Common myeloid progenitor, CD34-positive (primary cell): Measurements from ENCODE around the gene SHISA5.

Experiments used
- CTCF ChIA-PET: fragments of 350-600 bp; sonication (Branson Sonifier 250); formaldehyde crosslinking; loops from one replicate; lab custom pipeline; 2021; ENCODE audit warnings: antibody characterized with exemption; lab: Charles Lee
- POLR2A ChIA-PET: fragments of 350-600 bp; sonication (Branson Sonifier 250); formaldehyde crosslinking; loops from one replicate; lab custom pipeline; 2021; ENCODE audit warnings: antibody characterized with exemption; lab: Charles Lee
- DNase-seq, 3 donors: peaks; one replicate each; pipeline versions ENCODE4 v3.0.0 to v3.0.0-alpha.2; 2013
- H3K27ac ChIP-seq, 2 experiments: 1 replicate in 1 of 2; 2 replicates in 1 of 2; pipeline ENCODE4 v1.7.0; 2013; ENCODE audit warnings: inconsistent platforms in 2 of 2, low read length in 2 of 2, mild to moderate bottlenecking in 2 of 2, low read depth in 1 of 2, moderate library complexity in 1 of 2; ENCODE audit not compliant: severe bottlenecking in 2 of 2, insufficient read depth in 1 of 2, poor library complexity in 1 of 2
- H3K27me3 ChIP-seq, 5 experiments: replicated peaks in 2 of 5; 1 replicate in 3 of 5; 2 replicates in 2 of 5; pipeline versions ENCODE4 v1.6.1 to v1.7.0; 2013; ENCODE audit warnings: low read length in 4 of 5, mild to moderate bottlenecking in 2 of 5, moderate library complexity in 2 of 5, inconsistent platforms in 1 of 5; ENCODE audit not compliant: insufficient read depth in 5 of 5, control insufficient read depth in 4 of 5
- H3K36me3 ChIP-seq, 4 experiments: 1 replicate in 2 of 4; 2 replicates in 2 of 4; pipeline versions ENCODE4 v1.6.1 to v1.7.0; 2013; ENCODE audit warnings: low read length in 3 of 4, control low read depth in 1 of 4, mild to moderate bottlenecking in 1 of 4; ENCODE audit not compliant: control insufficient read depth in 4 of 4, insufficient read depth in 4 of 4
- H3K4me1 ChIP-seq, 4 experiments: 1 replicate in 3 of 4; 2 replicates in 1 of 4; pipeline versions ENCODE4 v1.6.1 to v1.7.1; 2013; ENCODE audit warnings: low read length in 3 of 4, mild to moderate bottlenecking in 3 of 4, control low read depth in 1 of 4, inconsistent platforms in 1 of 4, moderate library complexity in 1 of 4; ENCODE audit not compliant: control insufficient read depth in 4 of 4, insufficient read depth in 4 of 4; ENCODE audit errors: control extremely low read depth in 1 of 4
- H3K4me3 ChIP-seq, 7 experiments: 1 replicate in 4 of 7; 2 replicates in 3 of 7; pipeline versions ENCODE4 v1.5.1 to v1.7.0; 2013; ENCODE audit warnings: mild to moderate bottlenecking in 7 of 7, low read length in 6 of 7, moderate library complexity in 6 of 7, inconsistent platforms in 2 of 7, low read depth in 2 of 7, control low read depth in 1 of 7; ENCODE audit not compliant: insufficient read depth in 4 of 7, control insufficient read depth in 1 of 7; ENCODE audit errors: extremely low read depth in 1 of 7
- H3K9me3 ChIP-seq, 5 experiments: 1 replicate in 4 of 5; 2 replicates in 1 of 5; pipeline versions ENCODE4 v1.6.1 to v1.7.1; 2013; ENCODE audit warnings: low read length in 4 of 5, mild to moderate bottlenecking in 2 of 5, inconsistent platforms in 1 of 5, low read depth in 1 of 5, moderate library complexity in 1 of 5; ENCODE audit not compliant: control insufficient read depth in 4 of 5, insufficient read depth in 2 of 5; ENCODE audit errors: control extremely low read depth in 1 of 5
- WGBS: methylation state at CpG from one replicate; pipeline ENCODE4 v1.1.5; 2013; ENCODE audit not compliant: insufficient coverage; 5-methylcytosine and 5-hydroxymethylcytosine counted together

SHISA5 gene

GRCh38 chr3:48423241-48423882, 80.6 kb downstream of the SHISA5 start:
- POLR2A ChIA-PET = no interaction called here
- Histone ChIP-seq H3K4me3 (no peak overlapping the region), H3K27me3 (peaks cover 0 to 5% (median 0%) of the 10 kb centered on the region in 5 experiments), H3K27ac (no peak overlapping the region), H3K36me3 (no peaks in the 10 kb centered on the region), H3K4me1 (peaks cover 0 to 2% (median under 1%) of the 10 kb centered on the region in 4 experiments), H3K9me3 (no peaks in the 10 kb centered on the region)
- WGBS = 94% methylated on average over 16 of the region's 25 CpGs
- DNase-seq = no peak
- CTCF ChIA-PET = interaction anchor here (0.7 to 4.0 kb wide), 4 partner anchors 9 to 23 kb away, joined by 4 to 22 read pairs (median 4); no protein-coding TSS in a partner anchor

- 98% methylated on average over 8 of the region's 8 CpGs for WGBS
- Histone ChIP-seq H3K27me3 (no peaks in the 10 kb centered on the region), H3K27ac (no peak overlapping the region), H3K36me3 (no peaks in the 10 kb centered on the region), H3K9me3 (no peaks in the 10 kb centered on the region), H3K4me3 (no peak overlapping the region), H3K4me1 (no peaks in the 10 kb centered on the region)
- ChIA-PET CTCF (interaction anchor here (0.6 to 1.2 kb wide), 5 partner anchors 11 to 32 kb away, joined by 3 to 4 read pairs (median 3); no protein-coding TSS in a partner anchor), POLR2A (no interaction called here)
- DNase-seq = no peak
Measured at GRCh38 chr3:48422681-48423080, 81.3 kb downstream of the SHISA5 start.

GRCh38 chr3:48422272-48422671, 81.7 kb downstream of the SHISA5 start:
- POLR2A ChIA-PET = no interaction called here
- Histone ChIP-seq H3K27me3 (no peaks in the 10 kb centered on the region), H3K4me1 (no peaks in the 10 kb centered on the region), H3K4me3 (no peak overlapping the region), H3K27ac (no peak overlapping the region), H3K9me3 (no peaks in the 10 kb centered on the region), H3K36me3 (no peaks in the 10 kb centered on the region)
- CTCF ChIA-PET = interaction anchor here (0.6 to 1.2 kb wide), 4 partner anchors 10 to 32 kb away, joined by 3 to 4 read pairs (median 3); no protein-coding TSS in a partner anchor
- 100% methylated on average over 1 of the region's 3 CpGs for WGBS
- DNase-seq = no peak

- Histone ChIP-seq H3K9me3 (no peaks in the 10 kb centered on the region), H3K36me3 (peaks cover 0 to 3% (median 0%) of the 10 kb centered on the region in 4 experiments), H3K4me3 (no peak overlapping the region), H3K27ac (no peak overlapping the region), H3K4me1 (no peaks in the 10 kb centered on the region), H3K27me3 (no peaks in the 10 kb centered on the region)
- no peak for DNase-seq
- CTCF ChIA-PET = no interaction called here
- POLR2A ChIA-PET = no interaction called here
- WGBS = 94% methylated on average over 10 of the region's 14 CpGs
Measured at GRCh38 chr3:48420561-48420960, 83.4 kb downstream of the SHISA5 start.

- H3K27ac ChIP-seq = no peak overlapping the region
- no peaks in the 10 kb centered on the region for H3K4me1 ChIP-seq
- peaks cover 0 to 8% (median 0%) of the 10 kb centered on the region in 4 experiments for H3K36me3 ChIP-seq
- no peaks in the 10 kb centered on the region for H3K9me3 ChIP-seq
- no peaks in the 10 kb centered on the region for H3K27me3 ChIP-seq
- no peak for DNase-seq
- WGBS = 95% methylated on average over 9 of the region's 17 CpGs
- POLR2A ChIA-PET = no interaction called here
- H3K4me3 ChIP-seq = no peak overlapping the region
- CTCF ChIA-PET = interaction anchor here (1.0 to 2.2 kb wide), 4 partner anchors 13 to 133 kb away, joined by 3 to 9 read pairs (median 5); no protein-coding TSS in a partner anchor
Measured at GRCh38 chr3:48419597-48419996, 84.4 kb downstream of the SHISA5 start.

- H3K36me3 ChIP-seq = peaks cover 0 to 8% (median 0%) of the 10 kb centered on the region in 4 experiments
- H3K4me3 ChIP-seq = no peak overlapping the region
- no peaks in the 10 kb centered on the region for H3K9me3 ChIP-seq
- no peaks in the 10 kb centered on the region for H3K27me3 ChIP-seq
- 98% methylated on average over 9 of the region's 9 CpGs for WGBS
- POLR2A ChIA-PET = no interaction called here
- H3K27ac ChIP-seq = no peak overlapping the region
- H3K4me1 ChIP-seq = no peaks in the 10 kb centered on the region
- DNase-seq = no peak
- CTCF ChIA-PET = interaction anchor here (1.0 to 2.2 kb wide), 5 partner anchors 11 to 134 kb away, joined by 3 to 9 read pairs (median 5); no protein-coding TSS in a partner anchor
Measured at GRCh38 chr3:48419149-48419548, 84.8 kb downstream of the SHISA5 start.

- Histone ChIP-seq H3K27ac (no peak overlapping the region), H3K27me3 (no peaks in the 10 kb centered on the region), H3K4me3 (no peak overlapping the region), H3K9me3 (no peaks in the 10 kb centered on the region), H3K4me1 (no peaks in the 10 kb centered on the region), H3K36me3 (peaks cover 0 to 10% (median 0%) of the 10 kb centered on the region in 4 experiments)
- no peak for DNase-seq
- WGBS = 100% methylated on average over 6 of the region's 9 CpGs
- ChIA-PET CTCF (interaction anchor here (1.0 to 2.2 kb wide), 5 partner anchors 11 to 134 kb away, joined by 3 to 9 read pairs (median 5); no protein-coding TSS in a partner anchor), POLR2A (no interaction called here)
Measured at GRCh38 chr3:48418651-48419050, 85.3 kb downstream of the SHISA5 start.
